Measurements from ENCODE around the gene LRRC41.
"Not testable (repeated sequence)": the region's sequence is repeated elsewhere in the genome, so short reads cannot be mapped to it uniquely, and the experiment has no call there.

- TF ChIP-seq EZH2phosphoT487 (IDR thresholded peaks at IDR 0.05; ENCODE audit: insufficient read depth, low read depth); EZH2 (IDR thresholded peaks at IDR 0.05; ENCODE audit: insufficient read depth, poor library complexity, severe bottlenecking): not testable (repeated sequence)
These were observed 72.2 kb downstream of the LRRC41 start for GRCh38 chr1:46231231-46231630.

Data from GM23248 (cell line).